OCI-LY1 (cell line): ENCODE measurements around the gene TRAPPC3L.

ENCODE experiments used
- H2AFZ ChIP-seq: fragments of 200-600 bp; sonication (generic), shearing (Covaris generic); 2 replicates; pipeline ENCODE4 v1.6.0; 2014; ENCODE audit warnings: antibody characterized with exemption, mild to moderate bottlenecking, low read length
- H3F3A ChIP-seq: fragments of 200-600 bp; sonication (generic), shearing (Covaris generic); 2 replicates; pipeline ENCODE4 v1.6.0; 2014; ENCODE audit warnings: mild to moderate bottlenecking, antibody characterized with exemption, low read length, moderate library complexity; ENCODE audit not compliant: insufficient read depth
- H3K27ac ChIP-seq: fragments of 200-600 bp; sonication (generic); 2 replicates; pipeline ENCODE4 v1.5.1; 2014; ENCODE audit warnings: low read length, mixed run types, mild to moderate bottlenecking, low read depth; ENCODE audit not compliant: poor library complexity, severe bottlenecking
- H3K27me3 ChIP-seq: fragments of 200-600 bp; sonication (generic); 2 replicates; pipeline ENCODE4 v1.6.0; 2014; ENCODE audit warnings: antibody characterized with exemption, mild to moderate bottlenecking, low read length, moderate library complexity; ENCODE audit not compliant: insufficient read depth
- H3K36me3 ChIP-seq: fragments of 200-600 bp; sonication (generic); 2 replicates; pipeline ENCODE4 v1.6.1; 2014; ENCODE audit warnings: mild to moderate bottlenecking, antibody characterized with exemption, low read length, moderate library complexity, mixed read lengths; ENCODE audit not compliant: insufficient read depth
- H3K4me1 ChIP-seq: fragments of 200-600 bp; sonication (generic); 2 replicates; pipeline ENCODE4 v1.5.1; 2014; ENCODE audit warnings: mild to moderate bottlenecking, low read length, moderate library complexity; ENCODE audit not compliant: insufficient read depth, severe bottlenecking
- H3K4me2 ChIP-seq: fragments of 200-600 bp; sonication (generic), shearing (Covaris generic); 2 replicates; pipeline ENCODE4 v1.6.1; 2014; ENCODE audit warnings: low read length
- H3K4me3 ChIP-seq: fragments of 200-600 bp; sonication (generic); 2 replicates; pipeline ENCODE4 v1.5.1; 2014; ENCODE audit warnings: low read length, low read depth, mild to moderate bottlenecking, mixed read lengths; ENCODE audit not compliant: poor library complexity, severe bottlenecking
- H3K79me2 ChIP-seq: fragments of 200-600 bp; shearing (Covaris generic); 2 replicates; pipeline ENCODE4 v1.6.1; 2016; ENCODE audit warnings: mixed run types, low read length, mixed read lengths; ENCODE audit not compliant: insufficient read depth
- H3K9ac ChIP-seq: fragments of 200-600 bp; sonication (generic), shearing (Covaris generic); 2 replicates; pipeline ENCODE4 v1.6.1; 2014; ENCODE audit warnings: mild to moderate bottlenecking, low read length, mixed read lengths
- H3K9me2 ChIP-seq: fragments of 200-600 bp; sonication (generic), shearing (Covaris generic); 2 replicates; pipeline ENCODE4 v1.6.1; 2014; ENCODE audit warnings: low read depth, mild to moderate bottlenecking, low read length, mixed read lengths
- H3K9me3 ChIP-seq: fragments of 200-600 bp; shearing (Covaris generic); 2 replicates; pipeline ENCODE4 v1.6.1; 2014; ENCODE audit warnings: low read length, mixed read lengths
- H4K20me1 ChIP-seq: fragments of 200-600 bp; sonication (generic), shearing (Covaris generic); 2 replicates; pipeline ENCODE4 v1.6.0; 2016; ENCODE audit warnings: mild to moderate bottlenecking, low read length; ENCODE audit not compliant: insufficient read depth
- CTCF ChIP-seq: fragments of 200-600 bp; sonication (generic), shearing (Covaris generic); IDR thresholded peaks from 2 replicates; pipeline ENCODE4 v1.5.1; 2017; ENCODE audit warnings: mild to moderate bottlenecking, antibody characterized with exemption, low read length, moderate library complexity, mixed read lengths
- EZH2 ChIP-seq: fragments of 200-600 bp; sonication (generic), shearing (Covaris generic); IDR thresholded peaks from 2 replicates; pipeline ENCODE4 v1.8.0; 2017; ENCODE audit warnings: borderline replicate concordance, mixed run types, mild to moderate bottlenecking, antibody characterized with exemption, low read length, moderate library complexity, mixed read lengths

TRAPPC3L gene

GRCh38 chr6:116557893-116558292, 12.4 kb upstream of the TRAPPC3L start:
- Histone ChIP-seq H3K27me3 (no peaks in the 10 kb centered on the region), H3K9me2 (no peaks in the 10 kb centered on the region), H3K4me1 (no peaks in the 10 kb centered on the region), H3K36me3 (no peaks in the 10 kb centered on the region), H4K20me1 (no peaks in the 10 kb centered on the region), H2AFZ (no peak overlapping the region), H3K79me2 (no peaks in the 10 kb centered on the region), H3K4me3 (no peak overlapping the region), H3K9ac (no peak overlapping the region), H3K9me3 (no peaks in the 10 kb centered on the region), H3K4me2 (no peak overlapping the region), H3K27ac (no peak overlapping the region), H3F3A (no peaks in the 10 kb centered on the region)
- TF ChIP-seq EZH2 = no peak
- no peak for TF ChIP-seq CTCF

GRCh38 chr6:116556814-116557415, 11.4 kb upstream of the TRAPPC3L start:
- H3K36me3 ChIP-seq = no peaks in the 10 kb centered on the region
- H3K79me2 ChIP-seq = no peaks in the 10 kb centered on the region
- H3F3A ChIP-seq = no peaks in the 10 kb centered on the region
- H3K4me3 ChIP-seq = no peak overlapping the region
- no peak overlapping the region for H3K27ac ChIP-seq
- H3K4me1 ChIP-seq = no peaks in the 10 kb centered on the region
- no peaks in the 10 kb centered on the region for H3K9me3 ChIP-seq
- no peaks in the 10 kb centered on the region for H3K9me2 ChIP-seq
- H3K4me2 ChIP-seq = no peak overlapping the region
- H3K9ac ChIP-seq = no peak overlapping the region
- no peaks in the 10 kb centered on the region for H3K27me3 ChIP-seq
- TF ChIP-seq CTCF (no peak), EZH2 (no peak)
- H4K20me1 ChIP-seq = no peaks in the 10 kb centered on the region
- H2AFZ ChIP-seq = no peak overlapping the region

- Histone ChIP-seq H3F3A (no peaks in the 10 kb centered on the region), H3K27ac (no peak overlapping the region), H3K4me1 (no peaks in the 10 kb centered on the region), H3K79me2 (no peaks in the 10 kb centered on the region), H3K36me3 (no peaks in the 10 kb centered on the region), H3K4me3 (no peak overlapping the region), H3K9ac (no peak overlapping the region), H2AFZ (no peak overlapping the region), H3K4me2 (no peak overlapping the region), H3K27me3 (no peaks in the 10 kb centered on the region), H4K20me1 (no peaks in the 10 kb centered on the region), H3K9me2 (no peaks in the 10 kb centered on the region), H3K9me3 (no peaks in the 10 kb centered on the region)
- no peak for TF ChIP-seq CTCF
- TF ChIP-seq EZH2 = no peak
Observed at GRCh38 chr6:116556065-116556464, 10.6 kb upstream of the TRAPPC3L start.
